ENCODE measurements around the gene NCCRP1.

GRCh38 chr19:39155741-39156140 lies 41.0 kb upstream of the NCCRP1 start:
- TF ChIP-seq CTCF (conservative IDR thresholded peaks at IDR 0.05) (no peak), EZH2 (IDR thresholded peaks at IDR 0.05; ENCODE audit: low read depth) (no peak)

All from PC-9 (cell line).